Neuronal stem cell (in vitro differentiated cells): Measurements from ENCODE around the gene PNP.

Source experiments
- DNase-seq: peaks from one replicate; pipeline ENCODE4 v3.0.0-alpha.2; 2013; ENCODE audit warnings: low spot score
- H2AFZ ChIP-seq: one replicate; pipeline ENCODE4 v1.6.1; 2013; ENCODE audit warnings: mild to moderate bottlenecking, low read length, inconsistent platforms
- H2AK5ac ChIP-seq: 2 replicates; pipeline ENCODE4 v1.6.1; 2013; ENCODE audit warnings: low read depth, mild to moderate bottlenecking, inconsistent platforms, low read length, moderate library complexity, mixed read lengths
- H2BK120ac ChIP-seq: 2 replicates; pipeline ENCODE4 v1.6.1; 2013; ENCODE audit warnings: low read depth, mild to moderate bottlenecking, inconsistent platforms, low read length, moderate library complexity, mixed read lengths
- H2BK12ac ChIP-seq: one replicate; pipeline ENCODE4 v1.6.1; 2013; ENCODE audit warnings: low read length, inconsistent platforms
- H2BK15ac ChIP-seq: 2 replicates; pipeline ENCODE4 v1.6.1; 2013; ENCODE audit warnings: mild to moderate bottlenecking, low read length, inconsistent platforms, mixed read lengths
- H2BK5ac ChIP-seq: one replicate; pipeline ENCODE4 v1.6.1; 2013; ENCODE audit warnings: inconsistent platforms, mild to moderate bottlenecking, low read length, moderate library complexity
- H3K14ac ChIP-seq: one replicate; pipeline ENCODE4 v1.6.1; 2013; ENCODE audit warnings: low read length, inconsistent platforms
- H3K18ac ChIP-seq: 2 replicates; pipeline ENCODE4 v1.6.1; 2013; ENCODE audit warnings: low read length, inconsistent platforms
- H3K23ac ChIP-seq: 2 replicates; pipeline ENCODE4 v1.6.1; 2013; ENCODE audit warnings: low read depth, mild to moderate bottlenecking, mixed read lengths, low read length, inconsistent platforms; ENCODE audit not compliant: poor library complexity
- H3K27ac ChIP-seq: replicated peaks from 3 replicates; pipeline ENCODE4 v1.5.1; 2013; ENCODE audit warnings: low read length, inconsistent platforms
- H3K27me3 ChIP-seq, 3 experiments: 2 replicates each; pipeline ENCODE4 v1.6.1; 2013; ENCODE audit warnings: low read length in 3 of 3, mild to moderate bottlenecking in 2 of 3, inconsistent platforms in 1 of 3, low read depth in 1 of 3, mixed read lengths in 1 of 3, moderate library complexity in 1 of 3; ENCODE audit not compliant: control insufficient read depth in 3 of 3, insufficient read depth in 3 of 3
- H3K36me3 ChIP-seq, 2 donors: replicated peaks in 1 of 2; 2 replicates each; pipeline ENCODE4 v1.6.1; 2013; ENCODE audit warnings: low read length in 2 of 2; ENCODE audit not compliant: control insufficient read depth in 2 of 2, insufficient read depth in 2 of 2
- H3K4ac ChIP-seq: 2 replicates; pipeline ENCODE4 v1.6.1; 2013; ENCODE audit warnings: inconsistent platforms, mild to moderate bottlenecking, low read length, moderate library complexity
- H3K4me1 ChIP-seq, 2 donors: 1 replicate in 1 of 2; 2 replicates in 1 of 2; pipeline ENCODE4 v1.6.1; 2013; ENCODE audit warnings: low read length in 2 of 2, low read depth in 1 of 2; ENCODE audit not compliant: control insufficient read depth in 2 of 2, insufficient read depth in 1 of 2
- H3K4me2 ChIP-seq: one replicate; pipeline ENCODE4 v1.6.1; 2013; ENCODE audit warnings: mild to moderate bottlenecking, low read length, inconsistent platforms; ENCODE audit not compliant: insufficient read depth, poor library complexity, severe bottlenecking
- H3K4me3 ChIP-seq, 2 donors: 2 replicates each; pipeline ENCODE4 v1.5.1; 2013; ENCODE audit warnings: low read length in 2 of 2, mild to moderate bottlenecking in 2 of 2, inconsistent platforms in 1 of 2, moderate library complexity in 1 of 2
- H3K79me1 ChIP-seq: one replicate; pipeline ENCODE4 v1.6.1; 2013; ENCODE audit warnings: low read depth, mild to moderate bottlenecking, inconsistent platforms, low read length, moderate library complexity
- H3K9ac ChIP-seq: one replicate; pipeline ENCODE4 v1.6.1; 2013; ENCODE audit warnings: mild to moderate bottlenecking, low read depth, low read length, inconsistent platforms; ENCODE audit not compliant: poor library complexity
- H3K9me3 ChIP-seq, 2 donors: replicated peaks in 1 of 2; 2 replicates each; pipeline versions ENCODE3 to v1.6.1; 2013; ENCODE audit warnings: low read length in 2 of 2, mild to moderate bottlenecking in 2 of 2, inconsistent platforms in 1 of 2, low read depth in 1 of 2, mixed read lengths in 1 of 2, moderate library complexity in 1 of 2; ENCODE audit not compliant: control insufficient read depth in 2 of 2, insufficient read depth in 1 of 2
- H4K8ac ChIP-seq: one replicate; pipeline ENCODE4 v1.6.1; 2013; ENCODE audit warnings: low read depth, mild to moderate bottlenecking, inconsistent platforms, low read length, moderate library complexity
- H4K91ac ChIP-seq: one replicate; pipeline ENCODE4 v1.6.1; 2013; ENCODE audit warnings: low read length, low read depth, mild to moderate bottlenecking, inconsistent platforms; ENCODE audit not compliant: poor library complexity
- WGBS, 2 donors: extraction: QIAGEN DNeasy Blood & Tissue Kit; methylation state at CpG; one replicate each; pipeline ENCODE4 v1.1.7; 2013; ENCODE audit warnings: missing lambda C conversion rate in 2 of 2, mixed read lengths in 1 of 2; ENCODE audit not compliant: insufficient read length in 2 of 2, insufficient replicate concordance in 1 of 2; ENCODE audit errors: extremely low coverage in 2 of 2; 5-methylcytosine and 5-hydroxymethylcytosine counted together

The PNP gene

GRCh38 chr14:20458031-20458789, 11.0 kb upstream of the PNP start:
- Histone ChIP-seq H2AFZ (no peak overlapping the region), H4K91ac (no peak overlapping the region), H3K9me3 (no peaks in the 10 kb centered on the region), H4K8ac (no peak overlapping the region), H2BK120ac (no peak overlapping the region), H3K4me3 (no peak overlapping the region), H2BK15ac (no peak overlapping the region), H3K27me3 (no peaks in the 10 kb centered on the region), H3K4me2 (no peak overlapping the region), H2BK5ac (no peak overlapping the region), H2BK12ac (no peak overlapping the region), H3K4me1 (peaks cover 7 to 16% of the 10 kb centered on the region in 2 donors), H3K9ac (no peak overlapping the region), H3K4ac (no peak overlapping the region), H3K18ac (no peak overlapping the region), H3K14ac (no peak overlapping the region), H3K79me1 (peaks cover 1% of the 10 kb centered on the region), H3K27ac (no peak overlapping the region), H2AK5ac (no peak overlapping the region), H3K36me3 (peaks cover 34 to 47% of the 10 kb centered on the region in 2 donors), H3K23ac (no peak overlapping the region)
- WGBS, 2 donors: no CpG with 5 or more reads among the region's 8 CpGs
- no peak for DNase-seq

- no CpG with 5 or more reads among the region's 32 CpGs for WGBS, 2 donors
- no peak overlapping the region for H3K4ac ChIP-seq
- H3K4me1 ChIP-seq: peaks cover 7 to 16% of the 10 kb centered on the region in 2 donors
- no peak overlapping the region for H3K14ac ChIP-seq
- peak overlapping the region; percentile 48 for H3K27ac ChIP-seq
- H2BK120ac ChIP-seq: no peak overlapping the region
- DNase-seq: no peak
- H3K36me3 ChIP-seq: peaks cover 34 to 47% of the 10 kb centered on the region in 2 donors
- H4K91ac ChIP-seq: no peak overlapping the region
- no peaks in the 10 kb centered on the region for H3K79me1 ChIP-seq
- no peaks in the 10 kb centered on the region for H3K9me3 ChIP-seq
- H3K4me2 ChIP-seq: peak overlapping the region; percentile 49
- no peaks in the 10 kb centered on the region for H3K27me3 ChIP-seq
- peak overlapping the region; percentile 32 for H2BK5ac ChIP-seq
- H3K18ac ChIP-seq: peak overlapping the region; percentile 98
- H2AK5ac ChIP-seq: peak overlapping the region; percentile 34
- H3K23ac ChIP-seq: peak overlapping the region; percentile 86
- H2BK12ac ChIP-seq: no peak overlapping the region
- peak overlapping the region; percentile 77 to 94 for H3K4me3 ChIP-seq
- no peak overlapping the region for H4K8ac ChIP-seq
- no peak overlapping the region for H2BK15ac ChIP-seq
- peak overlapping the region; percentile 60 for H2AFZ ChIP-seq
- peak overlapping the region; percentile 98 for H3K9ac ChIP-seq
Measured at GRCh38 chr14:20460458-20461224, 8.6 kb upstream of the PNP start.

GRCh38 chr14:20461225-20462141, 7.7 kb upstream of the PNP start, which contains the start of gene PIP4P1:
Gene PIP4P1 (minus strand): TSS chr14:20461434. CDS start chr14:20461325, 109 bp downstream.
- H3K79me1 ChIP-seq: no peaks in the 10 kb centered on the region
- WGBS, 2 donors: no CpG with 5 or more reads among the region's 67 CpGs
- H2BK15ac ChIP-seq: no peak within 1 kb of the TSS

More at GRCh38 chr14:20461225-20462141, 7.7 kb upstream of the PNP start, which contains the start of gene PIP4P1:
- no peak within 1 kb of the TSS for H4K91ac ChIP-seq
- no peak within 1 kb of the TSS for H3K4ac ChIP-seq
- H3K9me3 ChIP-seq: no peaks in the 10 kb centered on the region
- H3K4me2 ChIP-seq: peak within 1 kb of the TSS; percentile 49
- peak within 1 kb of the TSS; percentile 77 to 94 for H3K4me3 ChIP-seq
- peak within 1 kb of the TSS; percentile 34 for H2AK5ac ChIP-seq
- H3K9ac ChIP-seq: peak within 1 kb of the TSS; percentile 98
- H3K27ac ChIP-seq: peak within 1 kb of the TSS; percentile 82
- H2AFZ ChIP-seq: peak within 1 kb of the TSS; percentile 60
- H3K23ac ChIP-seq: peak within 1 kb of the TSS; percentile 86
- H3K36me3 ChIP-seq: peaks cover 32 to 40% of the 10 kb centered on the region in 2 donors
- H3K18ac ChIP-seq: peak within 1 kb of the TSS; percentile 98
- H3K4me1 ChIP-seq: peaks cover 7 to 12% of the 10 kb centered on the region in 2 donors
- H2BK12ac ChIP-seq: no peak within 1 kb of the TSS
- H2BK5ac ChIP-seq: peak within 1 kb of the TSS; percentile 32
- H4K8ac ChIP-seq: no peak within 1 kb of the TSS
- peak; percentile 99 for DNase-seq
- peak within 1 kb of the TSS; percentile 56 for H3K14ac ChIP-seq
- no peaks in the 10 kb centered on the region for H3K27me3 ChIP-seq
- no peak within 1 kb of the TSS for H2BK120ac ChIP-seq
